NCI-H526 treated with DMSO at 0.1 percent for 48 hours (cell line): ENCODE results near the gene MCAM.
A peak's percentile ranks its signal among the peaks of the same experiment; 100 is the strongest.

ENCODE experiments used
- DNase-seq: peaks from one replicate; lab custom pipeline; 2025; lab: John Stamatoyannopoulos, UW

MCAM gene

GRCh38 chr11:119344291-119345010 lies 27.5 kb upstream of the MCAM start:
- no peak for DNase-seq

- no peak for DNase-seq
These were observed 26.8 kb upstream of the MCAM start for GRCh38 chr11:119343726-119344125.

GRCh38 chr11:119342362-119343130 lies 25.6 kb upstream of the MCAM start:
- no peak for DNase-seq

GRCh38 chr11:119342023-119342300 lies 25.0 kb upstream of the MCAM start:
- no peak for DNase-seq

- DNase-seq, result no peak
These were observed 24.5 kb upstream of the MCAM start for GRCh38 chr11:119341222-119342022.

- DNase-seq, result no peak
These were observed 23.6 kb upstream of the MCAM start, which contains the start of gene C1QTNF5 for GRCh38 chr11:119340335-119341221. Gene C1QTNF5, minus strand, starts transcription at chr11:119340883. Its CDS starts 486 bp downstream, at chr11:119340397.

- no peak for DNase-seq
These were observed 22.8 kb upstream of the MCAM start for GRCh38 chr11:119339589-119340334.

- DNase-seq, result no peak
These were observed 22.1 kb upstream of the MCAM start for GRCh38 chr11:119338965-119339588.

- peak; percentile 92 for DNase-seq
These were observed 21.5 kb upstream of the MCAM start for GRCh38 chr11:119338318-119338890.

- no peak for DNase-seq
These were observed 20.8 kb upstream of the MCAM start for GRCh38 chr11:119337581-119338317.

- no peak for DNase-seq
These were observed 20.0 kb upstream of the MCAM start for GRCh38 chr11:119336744-119337469.

GRCh38 chr11:119335655-119336543 lies 19.0 kb upstream of the MCAM start:
- no peak for DNase-seq

- DNase-seq, result no peak
These were observed 18.2 kb upstream of the MCAM start for GRCh38 chr11:119335091-119335654.

- peak; percentile 100 for DNase-seq
These were observed 17.4 kb upstream of the MCAM start, which contains the start of gene RNF26 for GRCh38 chr11:119334174-119334930. Gene RNF26, plus strand, starts transcription at chr11:119334527. Its CDS starts 596 bp downstream, at chr11:119335123.

- no peak for DNase-seq
These were observed 15.3 kb upstream of the MCAM start for GRCh38 chr11:119332111-119332765.

GRCh38 chr11:119330237-119330636 lies 13.3 kb upstream of the MCAM start:
- DNase-seq, result no peak
